NCI-H2107 treated with DMSO at 0.1 percent for 48 hours (cell line): ENCODE results near the gene TSHZ1.
"Not testable (repeated sequence)": the region's sequence is repeated elsewhere in the genome, so short reads cannot be mapped to it uniquely, and the experiment has no call there.

Experiments
- DNase-seq: peaks from one replicate; lab custom pipeline; 2025; ENCODE audit not compliant: unreplicated experiment; lab: John Stamatoyannopoulos, UW

Gene TSHZ1

GRCh38 chr18:75183524-75183923 is 27.1 kb upstream of the TSHZ1 start:
- DNase-seq: no peak

DNA sequence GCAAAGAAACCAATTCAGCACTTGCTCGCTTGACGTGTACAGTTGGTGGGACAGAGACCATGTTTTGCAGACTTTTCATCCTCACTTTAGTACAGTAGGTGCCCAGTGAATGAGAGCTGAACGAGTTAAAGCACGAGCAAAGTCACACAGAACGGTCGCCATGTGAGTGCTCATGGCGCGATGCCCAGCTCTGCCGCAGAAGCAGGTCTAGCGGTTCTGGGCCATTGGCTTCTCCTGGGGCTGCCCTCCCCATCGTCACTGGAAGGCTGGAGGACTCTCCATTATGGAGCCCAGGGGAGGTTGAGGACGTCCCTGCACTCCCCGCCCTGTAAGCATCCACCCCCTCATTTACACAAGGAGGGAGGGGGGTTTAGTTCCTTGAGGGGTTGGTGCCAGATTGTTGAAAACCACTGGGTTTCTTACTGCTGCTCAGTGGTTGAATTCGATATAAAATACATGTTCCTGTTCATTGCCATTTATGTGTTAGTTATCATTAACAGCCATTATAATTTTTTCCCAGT is 26.6 kb upstream of the TSHZ1 start:
- no peak for DNase-seq

- no peak for DNase-seq
Measured at GRCh38 chr18:75185460-75185859, 25.1 kb upstream of the TSHZ1 start.

DNA sequence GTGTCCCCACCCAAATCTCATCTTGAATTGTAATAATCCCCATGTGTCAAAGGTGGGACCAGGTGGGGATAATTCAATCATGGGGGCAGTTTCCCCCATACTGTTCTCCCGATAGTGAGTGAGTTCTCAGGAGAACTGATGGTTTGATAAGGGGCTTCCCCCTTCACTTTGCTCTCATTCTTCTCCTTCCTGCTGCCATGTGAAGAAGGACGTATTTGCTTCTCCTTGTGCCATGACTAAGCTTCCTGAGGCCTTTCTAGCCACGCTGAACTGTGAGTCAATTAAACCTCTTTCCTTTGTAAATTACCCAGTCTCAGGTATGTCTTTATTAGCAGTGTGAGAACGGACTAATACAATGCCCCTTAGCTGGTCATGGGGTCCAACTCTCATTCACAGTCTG is 22.9 kb upstream of the TSHZ1 start:
- DNase-seq: not testable (repeated sequence)

DNA sequence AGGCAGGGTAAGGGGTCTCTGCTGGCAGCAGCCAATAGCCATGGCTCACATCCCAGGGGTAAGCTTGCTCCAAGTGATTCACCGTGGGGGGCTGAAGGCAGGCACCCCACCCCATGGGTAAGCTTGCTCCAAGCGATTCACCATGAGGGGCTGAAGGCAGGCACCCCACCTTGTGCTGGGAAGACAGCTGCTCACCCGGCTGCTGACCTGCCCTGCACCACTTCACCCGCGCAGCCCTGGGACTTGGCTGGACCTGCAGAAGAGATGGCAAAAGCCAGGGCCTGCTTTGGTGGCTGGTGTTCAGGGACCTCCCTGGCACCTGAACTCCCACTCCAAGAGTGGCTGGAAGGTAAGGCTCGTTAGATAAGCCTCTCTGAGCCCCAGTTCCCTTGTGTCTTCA is 20.9 kb upstream of the TSHZ1 start:
- DNase-seq: no peak

- DNase-seq: no peak
Measured at GRCh38 chr18:75192899-75193298, 17.7 kb upstream of the TSHZ1 start.

GRCh38 chr18:75198036-75198435 is 12.6 kb upstream of the TSHZ1 start:
- no peak for DNase-seq

- no peak for DNase-seq
Measured at GRCh38 chr18:75199327-75199726, 11.3 kb upstream of the TSHZ1 start.

DNA sequence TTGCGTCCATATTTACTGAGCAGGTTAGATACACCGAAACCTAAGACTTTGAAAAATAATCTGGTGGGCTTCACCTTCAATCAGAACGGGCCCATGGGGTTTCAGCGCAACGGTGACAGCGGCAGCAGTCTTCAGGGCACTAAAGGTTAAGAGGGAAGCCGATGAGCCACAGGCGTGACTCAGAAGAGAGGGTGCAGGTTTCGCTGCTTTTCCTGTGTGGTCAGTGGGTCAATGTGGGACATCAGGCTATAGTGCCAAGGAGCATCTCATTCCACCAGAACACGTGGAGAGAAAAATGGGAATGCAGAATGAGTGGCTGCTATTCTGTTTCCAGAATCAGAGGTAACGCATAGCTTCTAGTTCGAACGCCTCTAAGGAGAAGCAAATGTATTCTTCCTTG is 10.5 kb upstream of the TSHZ1 start:
- no peak for DNase-seq

DNA sequence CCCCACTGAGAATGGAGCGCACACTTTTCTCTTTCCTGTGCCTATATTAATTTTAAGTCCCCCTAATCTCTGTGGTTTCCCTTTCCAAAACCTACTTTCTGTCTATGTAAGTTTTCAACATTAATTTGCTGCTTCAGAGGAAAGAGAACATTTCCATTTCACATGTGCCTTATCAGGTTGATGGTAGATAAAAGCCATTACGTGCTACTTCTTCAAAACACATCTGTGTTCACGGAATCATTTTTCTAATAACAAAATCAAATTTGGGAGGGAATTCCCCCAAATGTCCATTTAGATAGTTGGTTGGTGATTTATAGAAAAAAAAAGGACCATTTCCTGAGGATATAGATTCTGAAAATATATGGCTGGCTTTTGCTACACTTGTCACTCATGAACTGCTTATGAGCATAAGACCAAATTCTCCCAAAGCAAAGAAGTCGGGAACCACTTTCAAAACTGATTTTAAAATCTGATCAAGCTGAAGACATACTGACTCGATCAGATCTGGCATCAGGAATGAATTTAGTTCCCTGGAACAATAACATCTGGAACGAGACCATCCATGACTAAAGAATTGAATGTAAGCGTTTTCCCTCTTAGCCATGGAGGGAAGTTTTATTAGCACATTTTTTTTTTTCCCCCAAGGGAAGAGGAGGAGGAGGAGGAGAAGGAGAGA is 9.9 kb upstream of the TSHZ1 start:
- no peak for DNase-seq

- DNase-seq: peak; percentile 73
Measured at GRCh38 chr18:75201282-75202270, 9.0 kb upstream of the TSHZ1 start.

DNA sequence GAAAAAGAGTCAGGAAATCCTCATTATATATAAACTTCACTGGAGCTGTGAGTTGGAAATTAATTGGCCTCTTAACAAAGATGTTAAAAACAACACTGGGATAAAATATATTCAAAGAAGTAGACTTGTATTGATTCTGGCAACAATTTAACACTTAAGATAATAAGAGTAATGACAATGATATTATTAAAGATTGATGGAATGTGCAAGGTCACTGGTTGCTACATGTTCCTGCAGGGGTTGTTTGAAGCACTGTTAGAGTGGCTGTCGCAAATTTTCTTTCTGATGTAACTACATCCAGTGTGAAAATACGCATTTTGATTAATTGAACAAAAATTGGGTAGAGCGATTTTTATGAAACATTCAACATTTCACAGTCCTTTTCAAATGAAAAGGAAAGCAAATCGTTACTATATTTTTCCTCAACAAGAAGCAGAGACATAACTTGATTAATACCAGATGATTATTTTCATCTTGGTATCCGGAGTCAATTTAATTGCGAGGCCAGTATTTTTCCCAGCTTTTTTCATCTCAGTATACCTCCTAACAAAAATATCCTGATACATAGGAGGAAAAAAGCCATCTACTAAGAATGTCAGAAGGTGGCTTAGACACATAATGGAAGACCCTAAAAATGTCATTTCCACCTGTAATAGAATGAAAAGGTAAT is 7.8 kb upstream of the TSHZ1 start:
- no peak for DNase-seq

DNA sequence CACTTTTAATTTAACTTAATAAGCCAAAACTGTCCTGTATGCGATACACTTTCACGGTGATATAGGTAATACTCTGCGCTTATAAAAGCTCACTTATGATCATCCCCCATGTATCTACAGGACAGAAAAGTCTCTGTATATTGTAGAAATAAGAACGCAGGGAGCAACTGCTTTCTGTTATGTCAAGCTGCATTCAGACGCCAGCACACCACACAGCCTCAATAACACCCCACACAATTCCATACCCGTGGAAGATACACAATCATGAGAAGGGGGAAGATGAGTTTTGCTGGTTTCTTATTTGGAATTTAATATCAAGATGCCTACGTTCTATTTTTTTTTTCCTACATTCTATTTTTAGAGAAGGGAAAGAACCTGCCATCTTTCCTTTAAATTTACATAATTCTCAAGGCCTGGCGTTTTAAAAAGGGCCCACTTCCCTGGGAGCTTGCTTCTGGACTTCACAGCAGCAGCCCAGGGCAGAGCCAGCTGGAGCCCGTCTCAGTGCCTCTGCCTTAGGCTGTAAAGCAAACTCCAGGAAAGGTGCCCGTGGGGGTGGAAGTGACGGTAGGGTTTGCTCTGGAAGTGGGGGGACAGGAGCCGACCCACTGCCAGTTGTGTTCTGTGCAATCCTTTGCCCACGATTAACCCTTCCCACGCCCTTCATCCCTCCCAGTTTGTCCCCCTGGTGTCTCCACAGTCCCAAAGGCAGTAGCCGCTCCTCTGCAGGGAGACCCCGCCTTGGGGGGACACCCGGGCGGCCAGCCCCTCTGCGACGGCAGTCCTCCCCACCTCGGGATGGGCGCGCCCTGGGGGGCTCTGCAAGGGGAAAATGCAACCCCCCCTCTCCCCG is 7.0 kb upstream of the TSHZ1 start:
- no peak for DNase-seq

- DNase-seq: no peak
Measured at GRCh38 chr18:75204269-75204731, 6.3 kb upstream of the TSHZ1 start.

DNA sequence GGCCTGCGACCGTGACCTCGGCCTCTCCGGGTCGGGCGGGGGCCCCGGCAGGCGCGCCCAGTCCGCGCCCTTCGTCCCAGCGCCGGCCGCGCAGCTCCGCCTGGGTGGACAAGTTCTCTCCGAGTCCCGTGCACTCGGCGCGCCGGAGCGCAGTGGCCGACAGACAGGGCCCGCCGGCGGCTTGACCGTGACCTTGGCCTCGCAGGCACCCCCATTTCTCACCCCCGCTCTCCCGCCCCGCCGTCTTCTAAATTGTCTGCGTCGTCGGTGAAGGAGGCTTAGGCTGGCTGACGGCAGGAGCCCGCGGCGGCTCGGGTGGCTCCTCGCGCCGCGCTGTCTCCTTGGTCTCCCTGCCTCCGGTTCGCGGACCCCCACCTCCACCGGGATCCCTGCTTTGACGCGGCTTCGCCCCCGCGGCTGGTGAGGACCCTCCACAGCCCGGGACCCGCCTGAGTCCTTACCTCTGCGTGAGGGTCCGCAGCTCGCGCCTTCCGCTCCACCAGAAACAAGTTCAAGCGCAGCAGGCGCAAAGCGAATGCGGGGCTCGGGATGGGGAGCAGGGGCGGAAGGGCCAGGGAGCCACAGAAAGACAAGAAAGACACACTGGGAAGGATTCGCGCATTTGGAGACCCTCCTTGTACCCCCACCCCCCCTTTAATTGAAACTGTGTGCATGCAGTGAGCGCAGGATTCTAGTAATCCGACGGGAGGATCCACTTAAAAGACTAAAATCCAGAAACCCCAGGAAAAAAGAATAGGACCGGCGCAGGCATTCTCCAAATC is 5.7 kb upstream of the TSHZ1 start:
- no peak for DNase-seq

GRCh38 chr18:75205514-75206132 is 5.0 kb upstream of the TSHZ1 start:
- DNase-seq: no peak

DNA sequence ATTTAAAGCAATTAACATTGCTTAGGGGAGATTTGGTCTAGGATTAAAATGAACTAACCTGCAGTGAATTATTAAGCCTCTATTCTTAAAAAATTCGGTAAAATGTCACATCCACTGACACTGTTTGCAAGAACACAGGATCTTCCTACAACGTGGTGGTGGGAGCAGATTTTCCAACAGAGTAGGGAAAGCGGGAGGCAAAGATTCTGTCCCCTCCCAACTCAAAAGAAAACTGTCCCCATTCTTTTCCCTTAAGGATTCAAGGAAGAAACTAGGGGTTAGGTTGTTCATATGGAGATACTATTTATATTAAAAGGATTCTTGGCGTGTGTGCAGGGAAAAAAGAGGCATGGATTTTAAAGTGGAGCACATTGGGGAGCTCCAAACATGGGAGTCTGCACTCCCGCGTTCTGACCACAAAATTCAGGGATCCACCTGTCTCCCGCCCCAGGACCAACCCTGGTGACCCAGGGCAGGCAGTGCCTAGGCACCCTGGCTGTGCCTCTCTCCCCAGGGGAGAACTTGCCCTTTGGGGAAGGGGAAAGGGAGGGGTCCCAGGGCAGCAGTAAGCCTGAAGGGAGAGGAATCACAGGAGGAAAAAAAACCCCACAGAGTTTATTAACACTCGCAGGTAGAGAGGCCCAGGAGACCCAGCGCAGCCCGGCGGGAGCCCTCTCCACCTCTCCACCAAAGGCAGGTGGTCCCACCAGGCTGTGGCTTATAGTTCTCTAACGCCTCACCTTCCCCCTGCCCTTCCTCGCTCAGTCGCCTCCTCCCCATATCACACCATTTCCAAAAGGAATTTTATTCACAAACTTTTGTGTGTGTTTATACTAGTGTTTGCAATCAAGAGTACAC is 3.9 kb upstream of the TSHZ1 start:
- no peak for DNase-seq
